GM18517 (cell line): Measurements from ENCODE around the gene PTPRQ.

Experiments used
- ATAC-seq: cut with Tn5 transposase; IDR thresholded peaks from one replicate; pipeline ENCODE4 v1.9.1; 2021; ENCODE audit warnings: mild to moderate bottlenecking, moderate library complexity; ENCODE audit not compliant: unreplicated experiment

The PTPRQ gene

GRCh38 chr12:80698847-80699542 lies 255.0 kb downstream of the PTPRQ start:
- ATAC-seq = no peak

GRCh38 chr12:80700327-80700726 lies 256.3 kb downstream of the PTPRQ start:
- ATAC-seq = no peak

- no peak for ATAC-seq
These were observed 257.4 kb downstream of the PTPRQ start for GRCh38 chr12:80701388-80701787.

- ATAC-seq = peak; percentile 75
These were observed 259.1 kb downstream of the PTPRQ start for GRCh38 chr12:80702889-80703805.

GRCh38 chr12:80704420-80704819 lies 260.4 kb downstream of the PTPRQ start:
- no peak for ATAC-seq

GRCh38 chr12:80707126-80707829 lies 263.2 kb downstream of the PTPRQ start, which contains the start of gene MYF6:
Gene MYF6 (plus strand): TSS chr12:80707634. CDS start chr12:80707720, 86 bp downstream.
- ATAC-seq = no peak

GRCh38 chr12:80707830-80708258 lies 263.8 kb downstream of the PTPRQ start:
- ATAC-seq = no peak

GRCh38 chr12:80708259-80708974 lies 264.4 kb downstream of the PTPRQ start:
- no peak for ATAC-seq

GRCh38 chr12:80708975-80709328 lies 264.9 kb downstream of the PTPRQ start:
- ATAC-seq = no peak

GRCh38 chr12:80709811-80710726 lies 266.0 kb downstream of the PTPRQ start:
- no peak for ATAC-seq

GRCh38 chr12:80710727-80711449 lies 266.9 kb downstream of the PTPRQ start:
- no peak for ATAC-seq

GRCh38 chr12:80711866-80712265 lies 267.8 kb downstream of the PTPRQ start:
- no peak for ATAC-seq

- ATAC-seq = no peak
These were observed 268.8 kb downstream of the PTPRQ start for GRCh38 chr12:80712866-80713265.

GRCh38 chr12:80713419-80713818 lies 269.4 kb downstream of the PTPRQ start:
- no peak for ATAC-seq

GRCh38 chr12:80714055-80714454 lies 270.0 kb downstream of the PTPRQ start:
- no peak for ATAC-seq

GRCh38 chr12:80714846-80715245 lies 270.8 kb downstream of the PTPRQ start:
- ATAC-seq = no peak

GRCh38 chr12:80715713-80716249 lies 271.7 kb downstream of the PTPRQ start:
- ATAC-seq = no peak

GRCh38 chr12:80716696-80717469 lies 272.8 kb downstream of the PTPRQ start, which contains the start of gene MYF5:
Gene MYF5 (plus strand): TSS chr12:80716912. CDS start chr12:80717064, 152 bp downstream.
- ATAC-seq = no peak
